GM18499 (cell line): ENCODE measurements around the gene DCLK2.
A peak's percentile ranks its signal among the peaks of the same experiment; 100 is the strongest.

Source experiments
- ATAC-seq: cut with Tn5 transposase; IDR thresholded peaks from one replicate; pipeline ENCODE4 v1.9.1; 2021; ENCODE audit warnings: moderate number of reproducible peaks; ENCODE audit not compliant: insufficient read depth, unreplicated experiment

Gene DCLK2

GRCh38 chr4:150068300-150068960 is 9.8 kb upstream of the DCLK2 start:
- ATAC-seq = no peak

- ATAC-seq = no peak
These were observed 8.9 kb upstream of the DCLK2 start for GRCh38 chr4:150069353-150069752.

GRCh38 chr4:150070464-150071170 is 7.6 kb upstream of the DCLK2 start:
- ATAC-seq = no peak

- ATAC-seq = no peak
These were observed 5.8 kb upstream of the DCLK2 start for GRCh38 chr4:150072471-150072870.

GRCh38 chr4:150072906-150073714 is 5.1 kb upstream of the DCLK2 start:
- ATAC-seq = no peak

GRCh38 chr4:150074064-150074463 is 4.2 kb upstream of the DCLK2 start:
- no peak for ATAC-seq

- no peak for ATAC-seq
These were observed 385 bp downstream of the DCLK2 start for GRCh38 chr4:150078579-150079080.

- no peak for ATAC-seq
These were observed 886 bp downstream of the DCLK2 start for GRCh38 chr4:150079081-150079581.

- ATAC-seq = no peak
These were observed 2.1 kb downstream of the DCLK2 start for GRCh38 chr4:150080337-150080736.

GRCh38 chr4:150080875-150081274 is 2.6 kb downstream of the DCLK2 start:
- ATAC-seq = no peak

GRCh38 chr4:150082241-150082640 is 4.0 kb downstream of the DCLK2 start:
- ATAC-seq = peak; percentile 93

GRCh38 chr4:150087006-150087405 is 8.8 kb downstream of the DCLK2 start:
- ATAC-seq = no peak

GRCh38 chr4:150089732-150090131 is 11.5 kb downstream of the DCLK2 start:
- ATAC-seq = no peak

- no peak for ATAC-seq
These were observed 12.6 kb downstream of the DCLK2 start for GRCh38 chr4:150090836-150091235.

GRCh38 chr4:150094676-150095075 is 16.4 kb downstream of the DCLK2 start:
- no peak for ATAC-seq

- no peak for ATAC-seq
These were observed 18.4 kb downstream of the DCLK2 start for GRCh38 chr4:150096625-150097024.

- no peak for ATAC-seq
These were observed 20.0 kb downstream of the DCLK2 start for GRCh38 chr4:150098214-150098613.

- no peak for ATAC-seq
These were observed 26.3 kb downstream of the DCLK2 start for GRCh38 chr4:150104404-150105027.

- ATAC-seq = no peak
These were observed 28.6 kb downstream of the DCLK2 start for GRCh38 chr4:150106886-150107285.

- no peak for ATAC-seq
These were observed 30.4 kb downstream of the DCLK2 start for GRCh38 chr4:150108691-150109090.
